ENCODE results near the gene LRIG1.

LRIG1 gene

DNA sequence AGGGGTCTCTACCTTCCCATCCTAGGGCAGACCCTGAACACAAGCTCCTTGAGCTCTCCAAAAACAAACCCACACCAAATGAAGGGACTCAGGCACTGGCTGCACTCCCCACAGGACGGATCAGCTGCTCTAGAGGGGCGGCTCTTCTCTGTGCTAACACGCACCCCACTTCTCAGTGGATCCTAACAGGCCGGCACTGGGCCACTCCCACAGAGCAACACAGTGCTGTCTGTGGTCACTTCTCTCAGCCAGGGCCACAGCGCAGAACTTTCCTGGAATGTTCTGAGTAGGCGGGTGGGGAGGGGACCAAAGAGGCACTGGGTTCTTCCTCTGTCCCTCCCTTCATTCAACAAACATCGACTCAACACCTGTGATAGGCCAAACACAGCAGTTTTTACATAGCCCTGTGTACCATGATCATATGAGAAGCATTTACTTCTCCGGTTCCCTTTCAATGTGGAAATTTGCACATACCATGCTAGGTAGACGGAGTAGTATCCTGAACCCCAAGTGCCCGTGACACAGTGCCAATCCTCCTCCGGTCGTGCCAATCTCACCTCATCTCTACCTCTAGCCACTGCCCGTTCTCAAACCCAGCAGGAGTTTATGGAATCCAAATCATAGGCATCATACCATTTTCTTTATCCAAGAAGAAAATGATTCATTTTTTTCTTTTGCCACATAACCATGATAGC is 98.1 kb downstream of the LRIG1 start:
- TF ChIP-seq, protein P1, sequence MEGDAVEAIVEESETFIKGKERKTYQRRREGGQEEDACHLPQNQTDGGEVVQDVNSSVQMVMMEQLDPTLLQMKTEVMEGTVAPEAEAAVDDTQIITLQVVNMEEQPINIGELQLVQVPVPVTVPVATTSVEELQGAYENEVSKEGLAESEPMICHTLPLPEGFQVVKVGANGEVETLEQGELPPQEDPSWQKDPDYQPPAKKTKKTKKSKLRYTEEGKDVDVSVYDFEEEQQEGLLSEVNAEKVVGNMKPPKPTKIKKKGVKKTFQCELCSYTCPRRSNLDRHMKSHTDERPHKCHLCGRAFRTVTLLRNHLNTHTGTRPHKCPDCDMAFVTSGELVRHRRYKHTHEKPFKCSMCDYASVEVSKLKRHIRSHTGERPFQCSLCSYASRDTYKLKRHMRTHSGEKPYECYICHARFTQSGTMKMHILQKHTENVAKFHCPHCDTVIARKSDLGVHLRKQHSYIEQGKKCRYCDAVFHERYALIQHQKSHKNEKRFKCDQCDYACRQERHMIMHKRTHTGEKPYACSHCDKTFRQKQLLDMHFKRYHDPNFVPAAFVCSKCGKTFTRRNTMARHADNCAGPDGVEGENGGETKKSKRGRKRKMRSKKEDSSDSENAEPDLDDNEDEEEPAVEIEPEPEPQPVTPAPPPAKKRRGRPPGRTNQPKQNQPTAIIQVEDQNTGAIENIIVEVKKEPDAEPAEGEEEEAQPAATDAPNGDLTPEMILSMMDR (IDR thresholded peaks at IDR 0.05; ENCODE audit: insufficient read depth, missing control alignments): no peak
- DNase-seq (ENCODE audit: insufficient read length, low spot score) (no peak), FAIRE-seq (no peak)

DNA sequence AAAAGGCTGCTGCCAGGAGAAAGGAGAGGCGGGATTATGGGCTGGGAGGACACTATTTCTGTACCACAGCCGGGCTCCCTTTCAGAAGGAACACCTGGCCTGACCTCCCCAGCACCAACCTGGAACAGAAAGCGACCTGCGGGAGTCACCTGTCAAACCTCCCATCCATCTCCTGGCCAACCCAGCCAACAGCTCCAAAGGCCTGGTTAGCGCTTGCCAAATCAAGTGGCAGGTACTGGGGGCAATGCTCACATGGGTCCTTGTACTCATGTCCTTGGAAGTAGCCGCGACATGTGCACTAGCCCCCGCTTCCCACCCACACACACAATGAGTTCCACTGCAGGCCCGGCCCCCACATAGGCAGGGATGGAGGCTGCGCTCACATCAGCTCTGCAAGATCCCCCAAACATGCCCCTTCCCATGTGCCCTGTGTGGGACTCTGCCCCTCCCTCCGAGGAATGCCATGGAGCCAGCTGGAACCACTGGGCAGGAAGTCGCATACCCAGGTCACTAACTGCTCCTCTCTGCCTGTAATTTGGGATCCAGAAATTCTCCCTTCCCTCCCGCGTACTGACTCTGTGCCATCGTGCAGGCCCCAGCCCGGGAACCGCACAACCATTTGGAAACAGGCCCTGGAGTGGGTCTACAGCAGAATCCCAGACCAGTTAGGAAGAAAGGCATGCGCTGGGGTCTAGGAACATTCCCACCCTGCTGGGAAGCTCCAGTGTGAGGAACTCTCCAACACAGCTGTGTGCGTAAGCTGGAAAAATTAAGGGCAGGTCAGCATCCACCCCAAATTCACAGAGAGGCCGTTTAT is 98.9 kb downstream of the LRIG1 start:
- DNase-seq (ENCODE audit: insufficient read length, low spot score) (no peak), FAIRE-seq (no peak)
- TF ChIP-seq, protein P1 (IDR thresholded peaks at IDR 0.05; ENCODE audit: insufficient read depth, missing control alignments): no peak

DNA sequence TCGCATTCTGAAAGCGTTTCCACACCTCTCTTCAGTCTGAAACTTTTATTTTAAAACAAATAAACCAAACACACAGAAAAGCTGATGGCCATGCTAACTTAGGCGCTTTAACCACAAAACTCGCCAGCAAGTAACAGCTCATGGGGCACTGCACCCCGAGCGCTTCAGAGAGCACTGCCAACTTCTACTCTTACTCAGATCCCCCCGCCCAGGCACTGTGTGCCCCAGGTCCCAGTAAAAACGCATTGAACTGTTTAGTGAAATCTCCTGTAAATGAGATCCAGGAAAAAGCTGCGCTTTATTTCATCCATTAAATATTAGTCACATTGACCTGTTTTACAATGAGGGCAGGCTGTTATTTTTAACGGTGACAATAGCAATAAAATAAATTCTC is 99.7 kb downstream of the LRIG1 start:
- no peak for DNase-seq (ENCODE audit: insufficient read length, low spot score)

DNA sequence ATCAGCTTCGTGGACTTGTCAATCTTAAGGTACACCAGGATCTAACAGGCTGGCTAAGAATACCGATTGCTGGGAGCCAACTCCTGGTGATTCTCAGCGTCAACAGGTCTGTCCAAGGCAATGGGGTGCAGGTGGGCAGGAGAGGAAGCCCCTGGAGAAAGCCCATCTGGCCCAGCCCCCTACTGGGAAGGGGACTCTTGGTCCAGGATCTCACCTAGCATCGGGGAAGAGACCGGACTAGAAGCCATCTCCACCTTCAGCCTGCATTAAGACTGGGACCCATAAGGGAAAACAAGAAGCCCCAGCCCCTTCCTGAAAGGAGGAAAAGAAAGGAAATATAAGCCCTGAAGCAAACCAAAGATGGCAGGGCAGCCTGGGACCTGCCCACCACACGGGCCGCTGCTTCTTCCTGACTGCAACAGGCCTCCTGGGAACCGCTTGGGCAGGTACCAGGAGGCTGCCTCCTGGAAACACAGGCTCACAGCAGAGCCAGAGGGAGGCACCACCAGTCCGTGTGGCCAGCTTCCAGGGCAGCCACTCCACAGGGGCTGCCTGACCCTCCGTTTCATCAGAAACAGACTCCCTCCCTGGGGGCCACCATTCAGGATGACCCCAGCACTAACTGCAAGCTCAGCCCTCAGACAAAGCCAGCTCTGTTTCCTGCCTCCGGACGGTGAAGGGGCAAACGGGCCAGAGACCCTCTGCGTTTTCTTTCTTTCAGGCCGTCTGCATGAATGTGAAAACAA is 100.2 kb downstream of the LRIG1 start:
- TF ChIP-seq, protein P1 (IDR thresholded peaks at IDR 0.05; ENCODE audit: insufficient read depth, missing control alignments): no peak
- no peak for FAIRE-seq
- no peak for DNase-seq (ENCODE audit: insufficient read length, low spot score)

More for the DNA sequence above, 99.7 kb downstream of the LRIG1 start:
- TF ChIP-seq, protein P1 (IDR thresholded peaks at IDR 0.05; ENCODE audit: insufficient read depth, missing control alignments): no peak
- FAIRE-seq: no peak

DNA sequence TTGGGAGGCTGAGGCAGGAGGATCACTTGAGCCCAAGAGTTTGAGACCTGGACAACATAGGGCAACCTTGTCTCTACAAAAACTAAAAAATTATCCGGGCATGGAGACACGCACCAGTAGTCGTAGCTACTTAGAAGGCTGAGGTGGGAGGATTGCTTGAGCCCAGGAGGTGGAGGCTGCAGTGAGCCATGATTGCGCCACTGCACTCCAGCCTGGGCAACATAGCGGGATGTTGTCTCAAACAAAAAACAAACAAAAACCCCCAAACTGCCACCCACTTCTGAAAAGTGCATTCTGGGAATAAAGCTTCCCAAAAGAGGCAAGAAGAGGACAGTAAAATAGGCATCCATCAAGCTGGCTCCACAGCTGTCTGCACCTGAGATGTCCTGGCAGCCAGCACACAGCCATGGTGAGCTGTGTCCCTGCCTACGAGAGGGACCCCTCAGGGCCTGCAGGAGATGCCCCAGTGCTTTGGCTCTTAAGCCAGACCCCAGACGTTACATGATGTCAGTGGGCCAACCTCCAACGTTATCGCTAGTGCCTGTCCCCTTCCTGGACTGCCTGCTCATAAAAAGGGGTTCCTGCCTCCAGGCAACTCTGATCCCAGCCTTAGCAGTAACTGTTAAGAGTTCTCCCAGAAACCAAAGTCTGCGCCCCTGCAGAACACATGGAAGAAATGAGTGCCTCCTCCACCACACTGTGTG is 101.1 kb downstream of the LRIG1 start:
- TF ChIP-seq, protein P1 (IDR thresholded peaks at IDR 0.05; ENCODE audit: insufficient read depth, missing control alignments): no peak
- DNase-seq (ENCODE audit: insufficient read length, low spot score): no peak
- FAIRE-seq: no peak

DNA sequence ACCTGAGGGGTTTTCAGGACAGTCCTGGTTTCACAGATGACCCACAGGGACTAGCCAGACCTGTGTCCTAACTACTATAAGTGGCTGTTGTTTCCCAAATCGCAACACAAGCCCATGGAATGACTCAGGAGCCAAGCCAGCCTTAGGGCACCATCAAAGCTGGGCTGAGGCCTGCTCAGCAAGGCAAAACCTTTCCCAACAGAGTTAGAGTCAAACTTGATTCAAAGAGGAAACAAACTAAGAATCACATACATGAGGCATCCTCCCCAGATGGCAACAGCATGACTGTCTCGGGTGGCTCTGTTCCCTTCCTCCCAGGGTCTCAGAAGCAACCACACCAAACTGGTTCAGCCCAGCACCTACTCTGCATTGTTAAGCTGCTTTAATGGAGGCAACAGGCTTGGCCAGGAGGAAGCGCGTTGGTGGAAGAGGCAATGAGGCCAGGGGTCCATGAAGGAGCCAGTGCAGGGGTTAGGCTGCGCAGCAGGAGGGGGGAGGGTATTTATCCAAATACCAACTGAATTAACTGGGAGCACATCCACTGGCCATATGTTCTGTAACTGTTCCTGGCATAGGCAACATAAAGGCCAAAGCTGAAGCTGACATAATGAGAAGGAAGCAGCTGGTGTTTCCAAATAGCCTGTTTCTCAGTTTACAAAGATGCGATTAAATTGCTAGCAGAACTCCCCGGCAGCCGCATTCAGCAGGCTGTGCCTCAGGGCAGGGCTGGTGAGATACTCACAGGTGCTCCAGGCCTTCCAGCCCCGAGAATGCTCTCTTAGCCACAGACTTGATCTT is 102.4 kb downstream of the LRIG1 start:
- TF ChIP-seq, protein P1 (IDR thresholded peaks at IDR 0.05; ENCODE audit: insufficient read depth, missing control alignments): no peak
- no peak for FAIRE-seq
- DNase-seq (ENCODE audit: insufficient read length, low spot score): no peak

Measured in D721Med (cell line).